ENCODE results near the gene EXOSC5. TPM values are rescaled to one million over a fixed set of nuclear protein-coding genes. Genes with fewer than 3 reads are reported as not detected.

The EXOSC5 gene
- total and polyA plus RNA-seq, 9 of the 15 experiments (the other 6 are each of a cell fraction or from before 2014, with no cell fraction given) = 10.9 to 75.5 (median 37.8) TPM

DNA sequence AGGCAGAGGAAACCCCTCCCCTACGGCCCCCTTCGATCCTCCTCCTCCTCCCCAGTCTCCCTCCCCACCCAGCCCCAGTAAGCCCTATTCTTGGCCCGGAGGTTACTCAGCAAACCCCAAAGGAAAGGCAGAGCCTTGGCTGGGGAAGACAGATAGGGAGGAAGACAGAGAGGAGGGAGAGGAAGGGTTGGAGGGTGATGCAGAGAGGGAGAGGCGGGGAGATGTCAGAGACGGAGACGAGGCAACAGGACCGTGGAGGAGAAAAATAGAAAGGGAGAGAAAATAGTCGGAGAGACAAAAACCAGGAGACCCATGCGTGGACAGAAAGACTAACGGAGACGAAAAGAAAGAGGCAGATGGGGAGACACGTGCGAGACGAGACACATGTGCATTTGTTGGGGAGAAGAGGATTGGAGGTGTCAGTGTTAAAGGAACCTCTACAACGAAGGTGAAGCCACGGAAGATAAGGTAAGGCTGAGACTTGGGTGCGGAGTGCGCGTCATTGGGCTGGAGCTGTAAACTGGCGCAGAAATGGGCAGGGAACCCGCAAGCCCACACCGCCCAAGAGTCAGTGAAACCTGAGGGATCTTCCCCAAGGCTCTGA lies 46.3 kb downstream of the EXOSC5 start (continued):
- TF ChIP-seq, protein P1, sequence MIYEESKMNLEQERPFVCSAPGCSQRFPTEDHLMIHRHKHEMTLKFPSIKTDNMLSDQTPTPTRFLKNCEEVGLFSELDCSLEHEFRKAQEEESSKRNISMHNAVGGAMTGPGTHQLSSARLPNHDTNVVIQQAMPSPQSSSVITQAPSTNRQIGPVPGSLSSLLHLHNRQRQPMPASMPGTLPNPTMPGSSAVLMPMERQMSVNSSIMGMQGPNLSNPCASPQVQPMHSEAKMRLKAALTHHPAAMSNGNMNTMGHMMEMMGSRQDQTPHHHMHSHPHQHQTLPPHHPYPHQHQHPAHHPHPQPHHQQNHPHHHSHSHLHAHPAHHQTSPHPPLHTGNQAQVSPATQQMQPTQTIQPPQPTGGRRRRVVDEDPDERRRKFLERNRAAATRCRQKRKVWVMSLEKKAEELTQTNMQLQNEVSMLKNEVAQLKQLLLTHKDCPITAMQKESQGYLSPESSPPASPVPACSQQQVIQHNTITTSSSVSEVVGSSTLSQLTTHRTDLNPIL (CRISPR knock-in tag; IDR thresholded peaks at IDR 0.05) = no peak
- TF ChIP-seq NR3C1 (CRISPR knock-in tag; IDR thresholded peaks at IDR 0.05) (no peak), ZNF696 (CRISPR knock-in tag; conservative IDR thresholded peaks at IDR 0.05) (no peak), RAD21 (CRISPR knock-in tag; conservative IDR thresholded peaks at IDR 0.05 in 1 of 2, IDR thresholded peaks at IDR 0.05 in 1 of 2) (no peak), HMG20B (CRISPR knock-in tag; IDR thresholded peaks at IDR 0.05) (no peak), ELF4 (CRISPR knock-in tag; IDR thresholded peaks at IDR 0.05) (no peak), SRSF3 (IDR thresholded peaks at IDR 0.05; ENCODE audit: insufficient read depth, low read length) (no peak), KDM1A (IDR thresholded peaks at IDR 0.05) (peak; percentile 41 to 53; a peak in 2 of 4 replicates), PRMT5 (CRISPR knock-in tag; IDR thresholded peaks at IDR 0.05) (no peak), RUNX1 (IDR thresholded peaks at IDR 0.05; ENCODE audit: low read depth) (no peak), ZNF217 (CRISPR knock-in tag; IDR thresholded peaks at IDR 0.05) (no peak), ESRRB (CRISPR knock-in tag; IDR thresholded peaks at IDR 0.05; ENCODE audit: borderline replicate concordance) (no peak), TAF7 (tag; IDR thresholded peaks at IDR 0.05) (no peak), SMAD3 (CRISPR knock-in tag; conservative IDR thresholded peaks at IDR 0.05) (no peak), CBX2 (IDR thresholded peaks at IDR 0.05; ENCODE audit: insufficient read depth, low read length, poor library complexity, severe bottlenecking) (no peak), ZNF551 (CRISPR knock-in tag; IDR thresholded peaks at IDR 0.05) (no peak), KDM2B (CRISPR knock-in tag; IDR thresholded peaks at IDR 0.05) (no peak), MAFK (IDR thresholded peaks at IDR 0.05; ENCODE audit: low read length) (no peak)
- TF ChIP-seq, protein P2, sequence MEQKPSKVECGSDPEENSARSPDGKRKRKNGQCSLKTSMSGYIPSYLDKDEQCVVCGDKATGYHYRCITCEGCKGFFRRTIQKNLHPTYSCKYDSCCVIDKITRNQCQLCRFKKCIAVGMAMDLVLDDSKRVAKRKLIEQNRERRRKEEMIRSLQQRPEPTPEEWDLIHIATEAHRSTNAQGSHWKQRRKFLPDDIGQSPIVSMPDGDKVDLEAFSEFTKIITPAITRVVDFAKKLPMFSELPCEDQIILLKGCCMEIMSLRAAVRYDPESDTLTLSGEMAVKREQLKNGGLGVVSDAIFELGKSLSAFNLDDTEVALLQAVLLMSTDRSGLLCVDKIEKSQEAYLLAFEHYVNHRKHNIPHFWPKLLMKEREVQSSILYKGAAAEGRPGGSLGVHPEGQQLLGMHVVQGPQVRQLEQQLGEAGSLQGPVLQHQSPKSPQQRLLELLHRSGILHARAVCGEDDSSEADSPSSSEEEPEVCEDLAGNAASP (IDR thresholded peaks at IDR 0.05) = no peak
- TF ChIP-seq, protein P3, sequence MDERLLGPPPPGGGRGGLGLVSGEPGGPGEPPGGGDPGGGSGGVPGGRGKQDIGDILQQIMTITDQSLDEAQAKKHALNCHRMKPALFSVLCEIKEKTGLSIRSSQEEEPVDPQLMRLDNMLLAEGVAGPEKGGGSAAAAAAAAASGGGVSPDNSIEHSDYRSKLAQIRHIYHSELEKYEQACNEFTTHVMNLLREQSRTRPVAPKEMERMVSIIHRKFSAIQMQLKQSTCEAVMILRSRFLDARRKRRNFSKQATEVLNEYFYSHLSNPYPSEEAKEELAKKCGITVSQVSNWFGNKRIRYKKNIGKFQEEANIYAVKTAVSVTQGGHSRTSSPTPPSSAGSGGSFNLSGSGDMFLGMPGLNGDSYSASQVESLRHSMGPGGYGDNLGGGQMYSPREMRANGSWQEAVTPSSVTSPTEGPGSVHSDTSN (CRISPR knock-in tag; IDR thresholded peaks at IDR 0.05; ENCODE audit: low read depth) = no peak
- TF ChIP-seq, protein P3 (tag; conservative IDR thresholded peaks at IDR 0.05; ENCODE audit: low read depth) = no peak
- TF ChIP-seq, protein P4, sequence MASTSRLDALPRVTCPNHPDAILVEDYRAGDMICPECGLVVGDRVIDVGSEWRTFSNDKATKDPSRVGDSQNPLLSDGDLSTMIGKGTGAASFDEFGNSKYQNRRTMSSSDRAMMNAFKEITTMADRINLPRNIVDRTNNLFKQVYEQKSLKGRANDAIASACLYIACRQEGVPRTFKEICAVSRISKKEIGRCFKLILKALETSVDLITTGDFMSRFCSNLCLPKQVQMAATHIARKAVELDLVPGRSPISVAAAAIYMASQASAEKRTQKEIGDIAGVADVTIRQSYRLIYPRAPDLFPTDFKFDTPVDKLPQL (IDR thresholded peaks at IDR 0.05; ENCODE audit: extremely low read depth, insufficient read length) = no peak
